Naive B cell (primary cell): ENCODE data around the gene CHMP1A. TPM values are rescaled to one million over a fixed set of nuclear protein-coding genes. Genes with fewer than 3 reads are reported as not detected.

ENCODE experiments used
- ATAC-seq, 2 donors: fragments of 150-1000 bp; cut with Tn5 transposase; 2 replicates each; pipeline ENCODE4 v1.10.0; 2021; ENCODE audit warnings: low read depth in 2 of 2, mild to moderate bottlenecking in 2 of 2, moderate library complexity in 2 of 2
- DNase-seq: peaks from one replicate; pipeline ENCODE4 v3.0.0; 2022
- H3K27ac Mint-ChIP-seq, 6 donors: one replicate each; pipeline ENCODE4 v1.8.0; 2020 to 2022; ENCODE audit warnings: mild to moderate bottlenecking in 6 of 6, mixed read lengths in 6 of 6, moderate library complexity in 5 of 6, inconsistent platforms in 2 of 6
- H3K27me3 Mint-ChIP-seq, 3 donors: one replicate each; pipeline ENCODE4 v1.8.0; 2021 to 2022; ENCODE audit warnings: mixed read lengths in 3 of 3, mild to moderate bottlenecking in 1 of 3
- H3K36me3 Mint-ChIP-seq, 2 donors: one replicate each; pipeline ENCODE4 v1.8.0; 2020 to 2022; ENCODE audit warnings: mixed read lengths in 2 of 2, inconsistent platforms in 1 of 2, mild to moderate bottlenecking in 1 of 2
- H3K4me1 Mint-ChIP-seq, 3 donors: one replicate each; pipeline ENCODE4 v1.8.0; 2020 to 2022; ENCODE audit warnings: mixed read lengths in 3 of 3, inconsistent platforms in 1 of 3, mild to moderate bottlenecking in 1 of 3, moderate library complexity in 1 of 3
- H3K4me3 Mint-ChIP-seq, 8 donors: one replicate each; pipeline ENCODE4 v1.8.0; 2020 to 2022; ENCODE audit warnings: mild to moderate bottlenecking in 8 of 8, mixed read lengths in 8 of 8, moderate library complexity in 8 of 8, inconsistent platforms in 2 of 8
- H3K9me3 Mint-ChIP-seq, 7 donors: one replicate each; pipeline ENCODE4 v1.8.0; 2020 to 2022; ENCODE audit warnings: mixed read lengths in 7 of 7, mild to moderate bottlenecking in 5 of 7, inconsistent platforms in 2 of 7, moderate library complexity in 1 of 7
- polyA plus RNA-seq, 6 donors: library from polyadenylated mRNA; unstranded; fragments of 300-500 nt; fragmentation: Illumina TruSeq; gene quantifications; one replicate each; pipeline ENCODE4 v1.2.3, GENCODE V29; 2021; ENCODE audit warnings: low read depth in 6 of 6

Gene CHMP1A
- polyA plus RNA-seq, 6 donors from 2014 or later = 63.0 to 91.4 (median 73.5) TPM

DNA sequence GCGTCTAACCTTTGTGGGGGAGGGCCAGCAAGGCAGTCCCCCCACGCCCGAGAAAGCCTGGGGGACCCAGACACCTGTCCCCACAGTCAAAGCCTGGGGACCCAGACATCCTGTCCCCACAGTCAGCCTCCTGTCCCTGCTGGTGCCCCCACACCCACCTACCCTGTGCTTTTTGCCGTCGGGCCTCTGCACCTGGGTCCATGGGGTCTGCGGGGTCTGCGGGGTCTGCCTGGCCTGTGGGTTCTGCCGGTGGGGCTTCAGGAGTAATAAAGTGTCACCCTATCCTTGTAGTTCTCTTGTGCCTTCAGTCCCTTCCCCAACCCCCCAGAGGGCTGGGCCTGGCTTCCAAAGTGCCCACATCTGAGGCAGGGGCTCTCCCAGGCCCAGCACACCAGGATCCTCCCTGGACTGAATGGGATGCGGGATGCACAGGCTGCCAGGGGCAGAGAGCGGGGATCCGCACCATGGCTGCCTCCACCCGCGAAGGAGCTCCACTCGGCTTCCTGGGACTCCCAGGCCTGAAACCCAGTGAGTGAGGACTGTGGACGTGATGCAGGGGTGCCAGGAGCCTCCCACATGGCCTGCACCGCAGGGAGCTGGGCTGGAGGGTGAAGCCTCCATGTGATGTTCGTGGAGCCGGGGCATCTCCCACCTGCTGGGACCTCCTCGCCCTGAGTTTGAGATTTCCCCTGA is 60.4 kb downstream of the CHMP1A start:
- peaks cover 0 to 4% (median 0%) of the 10 kb centered on the region in 3 donors for H3K27me3 Mint-ChIP-seq
- H3K36me3 Mint-ChIP-seq = no peaks in the 10 kb centered on the region
- H3K9me3 Mint-ChIP-seq = no peaks in the 10 kb centered on the region
- H3K27ac Mint-ChIP-seq = no peak overlapping the region
- H3K4me1 Mint-ChIP-seq = no peaks in the 10 kb centered on the region
- no peak for DNase-seq
- H3K4me3 Mint-ChIP-seq = no peak overlapping the region
- ATAC-seq = no peak

DNA sequence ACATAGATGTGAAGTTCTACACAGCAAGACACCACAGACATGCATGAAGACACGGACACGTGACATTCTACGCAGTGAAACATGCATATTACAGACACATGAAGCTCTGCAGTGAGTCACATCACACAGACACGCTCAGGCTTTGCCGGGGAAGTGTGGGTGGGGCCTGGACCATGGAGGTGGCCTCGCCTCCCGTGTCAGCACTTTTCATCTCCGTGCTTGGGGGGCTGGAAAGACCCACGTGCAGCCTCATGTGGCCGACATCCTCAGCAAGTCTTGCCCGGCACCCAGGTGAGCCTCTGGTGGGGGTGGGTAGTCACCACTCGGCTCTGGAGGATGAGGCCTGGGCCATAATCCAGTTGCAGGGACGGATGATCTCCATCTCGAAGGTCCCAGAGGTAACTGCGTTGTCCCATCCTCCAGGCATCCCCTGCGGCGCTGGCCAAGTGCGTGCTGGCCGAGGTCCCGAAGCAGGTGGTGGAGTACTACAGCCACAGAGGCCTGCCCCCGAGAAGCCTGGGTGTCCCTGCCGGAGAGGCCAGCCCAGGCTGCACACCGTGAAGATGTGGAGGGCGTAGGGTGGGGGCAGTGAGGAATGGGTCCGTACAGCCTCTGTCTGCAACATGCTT is 61.3 kb downstream of the CHMP1A start:
- Mint-ChIP-seq H3K27me3 (no peaks in the 10 kb centered on the region), H3K36me3 (no peaks in the 10 kb centered on the region), H3K4me1 (no peaks in the 10 kb centered on the region), H3K4me3 (no peak overlapping the region), H3K27ac (no peak overlapping the region), H3K9me3 (no peaks in the 10 kb centered on the region)
- ATAC-seq = no peak
- DNase-seq = no peak

DNA sequence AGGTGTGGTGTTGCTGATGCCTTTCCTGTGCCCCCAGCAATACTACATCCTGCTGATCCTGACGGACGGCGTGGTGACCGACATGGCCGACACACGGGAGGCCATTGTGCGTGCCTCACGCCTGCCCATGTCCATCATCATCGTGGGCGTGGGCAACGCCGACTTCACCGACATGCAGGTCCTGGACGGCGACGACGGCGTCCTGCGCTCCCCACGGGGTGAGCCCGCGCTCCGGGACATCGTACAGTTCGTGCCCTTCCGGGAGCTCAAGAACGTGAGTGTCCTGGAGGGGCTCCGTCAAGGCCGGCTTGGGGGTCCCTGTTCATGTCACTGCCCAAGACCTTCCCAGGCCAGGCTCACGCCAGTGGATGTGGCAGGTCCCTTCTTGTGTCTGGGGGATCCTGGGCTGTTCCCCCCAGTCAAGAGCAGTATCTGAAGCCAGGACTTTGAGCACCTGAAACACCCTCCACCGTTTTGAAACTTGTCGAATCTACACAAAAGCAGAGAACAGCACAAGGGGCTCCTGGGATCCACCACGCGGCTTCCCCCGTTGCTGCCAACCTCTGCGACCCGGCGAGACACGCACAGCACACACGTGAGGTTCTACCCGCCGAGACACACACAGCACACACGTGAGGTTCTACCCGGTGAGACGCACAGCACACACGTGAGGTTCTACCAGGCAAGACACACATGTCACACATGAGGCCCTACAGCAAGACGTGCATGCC is 62.0 kb downstream of the CHMP1A start:
- Mint-ChIP-seq H3K27ac (no peak overlapping the region), H3K27me3 (no peaks in the 10 kb centered on the region), H3K36me3 (no peaks in the 10 kb centered on the region), H3K4me3 (no peak overlapping the region), H3K9me3 (no peaks in the 10 kb centered on the region), H3K4me1 (no peaks in the 10 kb centered on the region)
- no peak for ATAC-seq
- DNase-seq = no peak

Other genes starting within 250 kb of the CHMP1A start
- gene ANKRD11, start 167.1 kb downstream of the CHMP1A start, polyA plus RNA-seq = 10 to 100 TPM in 3 of 6 donors, 1 to 10 TPM in 2, under 1 TPM in 1; 0.78 to 24.8 (median 10.1) TPM
- gene SPG7, start 149.3 kb downstream of the CHMP1A start, polyA plus RNA-seq = 10 to 100 TPM; 34.8 to 54.1 (median 40.0) TPM
- gene RPL13, start 97.0 kb downstream of the CHMP1A start, polyA plus RNA-seq = 1,000 to 10,000 TPM; 3,620 to 5,980 (median 5,028) TPM
- gene CPNE7, start 82.0 kb downstream of the CHMP1A start, polyA plus RNA-seq = not detected
- not detected for gene DPEP1, start 44.1 kb downstream of the CHMP1A start, polyA plus RNA-seq
- 1 to 10 TPM in 5 of 6 donors, not detected in 1; 1.5 to 3.2 (median 2.5) TPM for gene SPATA33, start 128 bp upstream of the CHMP1A start, polyA plus RNA-seq
- 10 to 100 TPM; 16.7 to 27.7 (median 19.6) TPM for gene CDK10, start 29.0 kb upstream of the CHMP1A start, polyA plus RNA-seq
- gene SPATA2L, start 44.0 kb upstream of the CHMP1A start, polyA plus RNA-seq = 10 to 100 TPM in 1 of 6 donors, 1 to 10 TPM in 5; 5.9 to 18.8 (median 8.6) TPM
- under 1 TPM in 5 of 6 donors, not detected in 1; 0.14 to 0.88 (median 0.51) TPM for gene VPS9D1, start 63.2 kb upstream of the CHMP1A start, polyA plus RNA-seq
- 10 to 100 TPM in 2 of 6 donors, 1 to 10 TPM in 3, under 1 TPM in 1; 0.22 to 32.6 (median 8.3) TPM for gene ZNF276, start 63.8 kb upstream of the CHMP1A start, polyA plus RNA-seq
- 10 to 100 TPM; 11.7 to 30.5 (median 17.4) TPM for gene FANCA, start 158.9 kb upstream of the CHMP1A start, polyA plus RNA-seq
- gene SPIRE2, start 170.8 kb upstream of the CHMP1A start, polyA plus RNA-seq = under 1 TPM in 3 of 6 donors, not detected in 3; 0.09 to 0.57 (median 0.20) TPM
- gene TCF25, start 215.9 kb upstream of the CHMP1A start, polyA plus RNA-seq = 100 to 1,000 TPM in 5 of 6 donors, 10 to 100 TPM in 1; 88.4 to 135 (median 108) TPM